Chondrocyte (in vitro differentiated cells): ENCODE data around the gene RALA. TPM values are rescaled to one million over a fixed set of nuclear protein-coding genes. Genes with fewer than 3 reads are reported as not detected.
A peak's percentile ranks its signal among the peaks of the same experiment; 100 is the strongest.

Experiments
- DNase-seq: peaks from one replicate; pipeline ENCODE4 v3.0.0; 2021; ENCODE audit warnings: mixed read lengths, low spot score
- H3K27ac Mint-ChIP-seq: one replicate; pipeline ENCODE4 v1.8.0; 2021; ENCODE audit warnings: mild to moderate bottlenecking, moderate library complexity, mixed read lengths; ENCODE audit not compliant: unreplicated experiment
- H3K27me3 Mint-ChIP-seq: 2 replicates; pipeline ENCODE4 v1.8.0; 2021; ENCODE audit warnings: low read depth, mixed read lengths
- H3K36me3 Mint-ChIP-seq: 2 replicates; pipeline ENCODE4 v1.8.0; 2021; ENCODE audit warnings: low read depth, mixed read lengths
- H3K4me1 Mint-ChIP-seq: 2 replicates; pipeline ENCODE4 v1.8.0; 2021; ENCODE audit warnings: low read depth, mild to moderate bottlenecking, mixed read lengths
- H3K4me3 Mint-ChIP-seq: one replicate; pipeline ENCODE4 v1.8.0; 2021; ENCODE audit warnings: mild to moderate bottlenecking, moderate library complexity, mixed read lengths; ENCODE audit not compliant: unreplicated experiment
- H3K9me3 Mint-ChIP-seq: 2 replicates; pipeline ENCODE4 v1.8.0; 2021; ENCODE audit warnings: low read depth, mixed read lengths
- CTCF ChIP-seq: fragments of 200-600 bp; sonication (generic); IDR thresholded peaks from 2 replicates; pipeline ENCODE4 v1.5.0; 2021; ENCODE audit warnings: antibody characterized with exemption, mild to moderate bottlenecking, moderate library complexity
- total RNA-seq: library from RNA; stranded (reverse); gene quantifications from 3 replicates; pipeline ENCODE4 v1.2.1, GENCODE V29; 2021

RALA gene
- total RNA-seq, 1 donor from 2014 or later: 35.2 TPM

- TF ChIP-seq CTCF: no peak
- Mint-ChIP-seq H3K27ac (no peak overlapping the region), H3K9me3 (no peaks in the 10 kb centered on the region), H3K36me3 (peaks cover 2% of the 10 kb centered on the region), H3K4me1 (peaks cover 42% of the 10 kb centered on the region), H3K27me3 (no peaks in the 10 kb centered on the region), H3K4me3 (no peak overlapping the region)
- DNase-seq: no peak
Observed at GRCh38 chr7:39642896-39643295, 19.5 kb downstream of the RALA start.

- Mint-ChIP-seq H3K4me1 (peaks cover 50% of the 10 kb centered on the region), H3K27ac (peak overlapping the region; percentile 34), H3K27me3 (no peaks in the 10 kb centered on the region), H3K36me3 (no peaks in the 10 kb centered on the region), H3K4me3 (no peak overlapping the region), H3K9me3 (no peaks in the 10 kb centered on the region)
- no peak for DNase-seq
- no peak for TF ChIP-seq CTCF
Observed at GRCh38 chr7:39644170-39644569, 20.8 kb downstream of the RALA start.

DNA sequence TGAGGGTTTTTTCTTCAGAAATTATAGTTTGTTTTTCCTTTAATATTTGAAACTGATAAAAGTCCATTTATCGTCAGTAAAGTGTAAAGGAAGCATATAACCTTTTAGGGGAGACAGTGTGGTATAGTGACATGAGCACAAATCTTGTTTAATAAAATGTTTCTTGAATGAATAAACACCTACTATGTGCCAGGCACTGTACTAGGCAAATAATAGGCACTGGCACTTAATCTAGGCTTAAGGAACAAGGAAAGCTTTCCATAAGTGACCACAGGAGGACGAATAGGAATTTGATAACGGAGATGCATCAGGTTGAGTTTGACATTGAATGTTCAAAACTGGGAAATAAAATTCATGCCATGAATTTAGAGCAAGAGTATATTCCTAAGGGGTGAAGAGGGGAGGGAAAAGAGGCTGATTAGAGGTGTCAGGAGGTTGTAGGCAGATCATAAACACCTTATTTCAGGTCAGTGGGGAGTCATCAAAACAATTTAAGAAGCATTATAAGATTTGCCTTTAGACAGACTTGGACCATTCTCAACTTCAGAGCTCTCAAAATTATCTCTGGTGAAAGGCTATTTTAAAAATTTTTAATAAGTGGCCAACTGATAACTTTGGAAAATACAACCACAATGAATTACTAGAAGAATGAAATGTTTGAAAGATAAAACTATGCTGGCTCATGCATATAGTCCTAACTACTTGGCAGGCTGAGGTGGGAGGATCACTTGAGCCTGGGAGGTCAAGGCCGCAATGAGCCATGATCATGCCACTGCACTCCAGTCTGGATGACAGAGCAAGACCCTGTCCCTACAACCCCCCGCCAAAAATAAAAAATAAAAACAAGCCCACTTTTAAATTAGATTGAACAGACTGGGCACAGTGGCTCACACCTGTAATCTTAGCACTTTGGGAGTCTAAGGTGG is 22.4 kb downstream of the RALA start:
- Mint-ChIP-seq H3K4me1 (peaks cover 56% of the 10 kb centered on the region), H3K4me3 (no peak overlapping the region), H3K27me3 (no peaks in the 10 kb centered on the region), H3K9me3 (no peaks in the 10 kb centered on the region), H3K36me3 (no peaks in the 10 kb centered on the region), H3K27ac (peak overlapping the region; percentile 33)
- DNase-seq: no peak
- no peak for TF ChIP-seq CTCF

DNA sequence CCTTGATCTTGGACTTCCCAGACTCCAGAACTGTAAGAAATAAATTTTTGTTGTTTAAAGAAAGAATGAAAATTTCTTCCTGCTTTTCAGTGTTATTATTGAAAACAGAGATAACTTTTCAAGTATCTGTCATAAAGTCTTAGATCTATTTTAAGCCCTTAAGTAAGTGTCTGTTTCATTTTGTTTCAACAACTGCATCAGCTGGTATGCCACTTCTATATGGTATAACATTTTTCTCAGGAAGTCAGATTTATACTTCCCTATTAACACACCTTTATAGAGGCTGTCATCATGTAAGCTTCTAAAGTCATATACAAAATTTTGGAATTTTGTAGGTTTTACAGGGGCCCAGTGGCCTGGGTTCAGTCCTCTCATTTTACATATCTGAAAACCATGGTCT is 24.4 kb downstream of the RALA start:
- peaks cover 59% of the 10 kb centered on the region for H3K4me1 Mint-ChIP-seq
- no peaks in the 10 kb centered on the region for H3K27me3 Mint-ChIP-seq
- no peak for TF ChIP-seq CTCF
- H3K36me3 Mint-ChIP-seq: no peaks in the 10 kb centered on the region
- H3K4me3 Mint-ChIP-seq: no peak overlapping the region
- no peaks in the 10 kb centered on the region for H3K9me3 Mint-ChIP-seq
- peak overlapping the region; percentile 69 for H3K27ac Mint-ChIP-seq
- DNase-seq: no peak

- Mint-ChIP-seq H3K27ac (no peak overlapping the region), H3K9me3 (peaks cover 4% of the 10 kb centered on the region), H3K4me3 (no peak overlapping the region), H3K4me1 (peaks cover 37% of the 10 kb centered on the region), H3K27me3 (no peaks in the 10 kb centered on the region), H3K36me3 (peaks cover 3% of the 10 kb centered on the region)
- DNase-seq: no peak
- TF ChIP-seq CTCF: no peak
Observed at GRCh38 chr7:39650676-39651075, 27.3 kb downstream of the RALA start.
